Head of caudate nucleus (tissue), 42 donors: ENCODE measurements around the gene AVPR1A.

Experiments
- DNase-seq, 42 donors: peaks; one replicate each; pipeline versions ENCODE4 v3.0.0 to v3.0.0-alpha.2; 2020 to 2021; ENCODE audit warnings: mixed read lengths in 7 of 42
- intact Hi-C: fragments of 100-400 bp; cut with DNase I; formaldehyde crosslinking; loops from one replicate; pipeline ENCODE4 v1.15.0; 2022

Gene AVPR1A

GRCh38 chr12:63101920-63102319 is 49.1 kb downstream of the AVPR1A start:
- intact Hi-C loops: loop anchor here (10.0 kb wide), 1 partner anchor 703 kb away; no protein-coding TSS in a partner anchor

DNA sequence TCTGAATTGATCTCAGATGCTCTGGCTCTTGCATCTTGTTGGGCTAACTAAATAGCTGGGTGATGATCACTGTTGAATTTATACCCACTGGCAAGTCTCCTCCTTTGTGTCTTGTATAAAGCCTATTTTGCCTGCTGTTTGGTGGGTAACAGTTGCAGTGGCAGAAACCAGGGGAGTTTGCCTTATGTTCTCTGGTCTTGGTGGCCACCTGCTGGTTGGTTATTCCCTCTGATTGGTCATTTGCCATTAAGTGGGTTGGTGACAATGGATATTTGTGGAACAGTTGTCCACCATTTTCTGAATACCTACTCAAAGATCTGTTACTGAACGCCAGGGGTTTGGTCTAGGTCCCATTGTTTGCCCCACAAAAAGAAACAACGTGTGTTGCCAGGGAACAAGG is 52.1 kb downstream of the AVPR1A start:
- intact Hi-C loops: no loop called here
- no peak for DNase-seq

More at GRCh38 chr12:63101920-63102319, 49.1 kb downstream of the AVPR1A start:
- DNase-seq: no peak

GRCh38 chr12:63095369-63095980 is 55.5 kb downstream of the AVPR1A start:
- intact Hi-C loops: no loop called here
- no peak for DNase-seq

- no peak for DNase-seq
- intact Hi-C loops: no loop called here
Measured at GRCh38 chr12:63093711-63094110, 57.3 kb downstream of the AVPR1A start.

GRCh38 chr12:63093084-63093483 is 57.9 kb downstream of the AVPR1A start:
- intact Hi-C loops: no loop called here
- DNase-seq: no peak
